Activated T-helper 1 cell treated with Interleukin-2 at 50 U/mL for 16 hours (primary cell): ENCODE data around the gene CHD1.

ENCODE experiments used
- DNase-seq: peaks from one replicate; pipeline ENCODE4 v3.0.0-alpha.2; 2020; ENCODE audit warnings: low read depth

CHD1 gene

GRCh38 chr5:98935206-98935605 is 6.4 kb upstream of the CHD1 start:
- DNase-seq, result no peak

GRCh38 chr5:98934546-98934945 is 5.7 kb upstream of the CHD1 start:
- DNase-seq, result no peak

GRCh38 chr5:98933445-98934072 is 4.8 kb upstream of the CHD1 start:
- no peak for DNase-seq

DNA sequence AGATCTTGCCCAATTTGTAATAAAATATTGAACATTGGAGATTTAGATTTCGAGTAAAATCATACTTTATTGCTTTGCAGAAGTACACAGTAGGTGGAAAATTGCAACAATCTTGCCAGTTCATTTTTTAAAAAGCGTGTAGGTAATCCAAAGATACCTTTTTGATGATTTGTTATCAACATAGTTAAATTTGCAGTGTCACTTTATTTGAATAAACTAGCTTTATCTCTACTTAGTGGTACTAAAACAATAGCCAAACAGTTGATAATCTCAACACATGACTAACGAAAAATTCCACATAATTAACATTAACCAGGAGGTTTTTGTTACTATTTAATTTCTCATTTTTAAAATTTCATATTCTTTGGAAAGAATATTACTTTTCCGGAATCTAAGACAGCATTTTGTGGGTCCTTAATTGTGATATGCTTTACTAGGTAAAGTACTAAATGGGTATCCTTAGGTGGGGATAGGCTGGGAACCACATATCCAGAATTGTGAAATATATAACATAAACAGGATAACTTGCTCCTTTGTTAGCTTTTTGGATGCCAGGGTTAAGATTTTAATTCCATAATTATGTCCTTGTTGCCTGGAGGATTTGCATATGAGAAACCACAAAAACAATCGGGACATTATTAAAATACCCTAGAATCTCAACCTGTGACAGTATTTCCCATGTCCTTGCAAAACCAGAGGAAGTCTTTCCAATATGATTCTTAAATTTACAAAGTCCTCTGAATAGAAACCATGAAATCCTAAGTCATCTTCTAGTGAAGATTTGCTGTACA is 2.4 kb upstream of the CHD1 start:
- DNase-seq, result no peak

GRCh38 chr5:98929710-98930298 is 997 bp upstream of the CHD1 start:
- no peak for DNase-seq

DNA sequence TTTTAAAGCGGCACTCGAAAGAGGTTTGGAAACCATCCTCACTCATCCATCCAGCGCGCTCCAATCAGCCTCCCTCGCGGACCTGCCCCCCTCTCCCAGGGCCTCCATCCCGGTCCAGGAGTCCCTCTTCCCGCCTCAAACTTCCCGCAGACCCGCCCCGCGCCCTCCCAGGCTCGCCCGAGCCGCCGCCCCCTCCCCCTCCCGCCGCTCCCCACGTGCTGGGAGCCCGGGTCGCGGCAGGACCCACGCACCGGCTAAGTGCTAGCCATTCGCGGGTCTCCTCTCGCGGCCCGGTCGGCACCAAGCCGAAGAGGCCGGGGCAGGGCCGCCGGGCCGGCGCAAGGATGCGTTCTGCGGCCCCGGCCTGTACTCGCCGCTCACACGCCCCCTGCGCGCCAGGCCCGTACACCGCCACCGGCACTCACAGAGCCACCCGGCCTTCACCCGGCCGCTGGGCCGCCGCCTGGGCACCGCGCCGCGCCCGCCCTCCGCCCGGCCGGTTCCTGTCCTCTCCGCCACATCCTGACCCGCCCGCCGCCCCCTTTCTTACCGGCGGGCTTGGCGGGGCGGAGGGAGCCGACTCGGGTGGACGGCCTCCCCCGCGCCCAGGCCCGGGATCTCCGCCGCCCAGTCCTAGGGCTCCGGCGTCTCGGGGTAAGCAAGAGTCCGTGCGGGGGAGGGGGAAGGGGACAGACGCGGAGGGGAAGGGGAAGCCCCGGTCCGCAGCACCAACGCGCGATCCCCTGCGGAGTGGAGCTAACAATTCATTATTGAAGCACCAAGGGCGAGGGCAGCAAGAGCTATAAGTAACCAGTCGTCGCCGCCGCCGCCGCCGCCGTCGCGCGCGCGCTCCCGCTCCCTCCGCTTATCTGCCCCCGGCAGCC is 576 bp downstream of the CHD1 start:
- DNase-seq, result peak; percentile 18

DNA sequence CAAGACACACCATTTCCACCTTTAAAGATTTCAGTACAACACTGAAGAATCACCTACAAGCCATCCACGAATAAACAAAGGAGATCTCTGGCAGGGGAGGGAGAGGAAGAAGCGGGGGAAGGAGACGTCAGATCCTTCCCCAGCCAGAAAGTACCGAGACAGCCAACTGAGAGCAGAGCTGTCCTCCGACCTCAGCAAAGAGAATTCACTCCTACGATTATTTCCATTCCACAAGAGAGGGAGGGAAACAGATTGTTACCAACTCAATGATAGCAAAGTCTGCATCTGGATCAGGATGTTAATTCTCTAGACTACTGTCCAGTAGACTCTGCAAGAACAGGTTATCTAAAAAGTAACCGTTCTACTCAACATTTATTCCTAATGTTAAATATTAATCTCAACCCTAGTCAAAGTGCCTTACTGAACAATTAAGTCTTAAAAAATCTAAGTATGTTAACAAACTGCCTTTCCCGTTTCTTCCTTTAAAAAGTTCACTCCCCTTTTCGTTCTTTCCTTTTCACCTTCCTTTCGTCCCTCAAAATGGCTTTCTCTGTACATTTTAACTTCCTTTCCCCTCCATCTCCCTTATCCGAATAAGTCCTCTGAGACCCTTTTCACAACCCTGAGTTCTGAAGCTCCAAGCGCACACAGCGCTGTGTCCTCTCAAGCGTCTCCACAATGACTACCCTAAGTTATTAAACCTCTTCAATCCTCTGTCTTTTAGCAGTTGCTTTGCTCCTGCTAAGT is 1.4 kb downstream of the CHD1 start:
- peak; percentile 35 for DNase-seq

DNA sequence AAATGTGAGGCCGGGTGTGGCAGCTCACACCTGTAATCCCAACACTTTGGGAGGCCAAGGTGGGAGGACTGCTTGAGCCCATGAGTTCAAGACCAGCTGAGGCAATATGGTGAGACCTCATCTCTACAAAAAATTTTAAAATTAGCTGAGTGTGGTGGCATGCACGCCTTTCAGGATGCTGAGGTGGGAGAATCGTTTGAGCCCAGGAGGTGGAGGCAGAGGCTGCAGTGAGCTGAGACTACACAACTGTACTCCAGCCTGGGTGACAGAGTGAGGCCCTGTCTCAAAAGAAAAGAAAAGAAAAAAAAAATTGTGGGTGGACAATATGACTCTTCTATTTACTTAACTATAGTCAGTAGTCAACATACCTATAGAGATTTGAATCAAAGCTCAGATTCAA is 4.8 kb downstream of the CHD1 start:
- no peak for DNase-seq

DNA sequence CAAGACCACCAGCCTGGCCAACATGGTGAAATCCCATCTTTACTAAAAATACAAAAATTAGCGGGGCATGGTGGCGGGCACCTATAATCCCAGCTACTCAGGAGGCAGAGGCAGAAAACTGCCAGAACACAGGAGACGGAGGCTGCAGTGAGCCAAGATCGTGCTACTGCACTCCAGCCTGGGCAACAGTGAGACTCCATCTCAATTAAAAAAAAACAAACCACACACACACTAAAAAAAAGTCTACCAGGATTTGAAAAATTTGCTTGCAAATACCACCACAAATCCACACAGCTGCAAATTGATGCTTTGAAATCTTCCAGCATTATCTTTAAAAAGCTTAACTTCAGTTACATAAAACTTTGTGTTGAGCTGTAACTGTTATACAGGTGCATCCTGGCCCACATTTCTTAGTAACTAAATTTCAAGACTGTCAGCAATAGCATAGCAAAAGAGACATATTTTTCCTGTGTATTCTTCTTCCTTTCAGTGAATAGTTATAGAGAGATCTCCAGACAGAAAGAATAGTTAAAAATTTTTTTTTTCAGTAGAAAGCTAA is 6.8 kb downstream of the CHD1 start:
- DNase-seq, result no peak

GRCh38 chr5:98917433-98917832 is 11.4 kb downstream of the CHD1 start:
- DNase-seq, result no peak

DNA sequence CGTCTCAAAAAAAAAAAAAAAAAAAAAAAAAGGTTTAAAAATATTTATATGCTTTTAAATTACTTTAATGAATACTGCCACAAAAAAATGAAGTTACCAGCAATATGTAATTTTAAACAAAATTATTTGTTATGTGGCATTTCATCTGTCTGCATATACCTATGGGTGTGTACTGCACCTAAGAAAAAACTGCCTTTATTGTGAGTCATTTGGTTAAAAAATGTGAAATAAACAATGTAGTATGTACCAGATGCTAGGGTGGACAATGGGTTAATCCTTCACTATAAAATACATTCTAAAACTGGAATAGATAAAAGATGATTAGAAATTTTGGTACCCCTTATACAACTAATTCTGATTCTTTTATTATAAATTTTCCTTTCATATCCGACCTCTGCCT is 12.3 kb downstream of the CHD1 start:
- DNase-seq, result no peak

DNA sequence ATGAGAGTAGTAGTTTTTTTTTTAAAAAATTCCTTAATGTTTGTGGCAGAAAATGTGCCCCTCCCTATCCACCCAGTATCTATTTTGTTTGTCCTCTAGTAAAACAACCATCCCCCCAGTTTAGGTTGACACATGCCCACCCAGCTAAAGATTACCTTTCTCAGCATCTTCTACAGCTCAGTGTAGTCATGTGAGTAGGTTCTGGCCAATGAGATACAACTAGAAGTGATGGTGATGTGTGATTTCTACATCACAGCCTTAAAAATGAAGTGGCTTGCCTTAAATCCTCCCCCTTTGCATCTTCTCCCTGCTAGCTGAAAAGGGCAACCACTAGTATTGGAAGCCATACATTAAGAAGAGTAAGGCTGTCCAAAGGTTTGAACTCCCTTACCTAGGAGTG is 14.9 kb downstream of the CHD1 start:
- no peak for DNase-seq

DNA sequence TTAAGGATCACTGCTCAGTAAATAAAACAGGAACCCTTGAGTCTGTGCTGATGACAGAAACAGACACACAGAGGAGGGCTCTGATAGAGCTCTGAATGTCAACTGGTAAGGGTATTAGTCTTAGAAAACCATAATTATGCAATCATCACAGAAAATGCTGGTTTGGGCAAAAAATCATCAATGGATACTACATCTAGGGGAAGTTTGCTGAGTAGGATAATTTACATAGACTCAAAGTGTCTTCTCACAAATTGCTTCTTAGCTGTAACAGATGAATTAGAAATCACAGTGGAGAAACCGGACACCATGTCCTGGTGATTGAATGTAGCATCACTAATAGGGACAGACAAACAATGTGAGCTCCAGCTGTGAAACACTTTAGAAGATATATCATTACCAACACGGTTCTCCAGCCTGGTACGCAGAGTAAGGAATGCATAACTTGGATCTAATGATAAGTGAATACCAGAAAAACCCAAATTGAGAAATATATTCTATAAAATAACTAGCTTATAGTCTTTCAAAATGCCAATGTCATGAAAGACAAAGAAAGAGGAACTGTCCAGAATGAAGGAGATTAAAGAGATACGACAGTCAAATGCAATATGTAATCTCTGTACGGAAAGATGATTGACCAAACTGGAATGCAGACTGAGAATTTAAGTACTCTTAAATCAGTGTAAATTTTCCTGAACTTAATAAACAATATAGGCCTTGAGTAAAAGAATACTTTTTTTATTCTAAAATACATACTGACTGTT is 17.3 kb downstream of the CHD1 start:
- no peak for DNase-seq

- DNase-seq, result no peak
Observed at GRCh38 chr5:98909363-98909762, 19.4 kb downstream of the CHD1 start.

DNA sequence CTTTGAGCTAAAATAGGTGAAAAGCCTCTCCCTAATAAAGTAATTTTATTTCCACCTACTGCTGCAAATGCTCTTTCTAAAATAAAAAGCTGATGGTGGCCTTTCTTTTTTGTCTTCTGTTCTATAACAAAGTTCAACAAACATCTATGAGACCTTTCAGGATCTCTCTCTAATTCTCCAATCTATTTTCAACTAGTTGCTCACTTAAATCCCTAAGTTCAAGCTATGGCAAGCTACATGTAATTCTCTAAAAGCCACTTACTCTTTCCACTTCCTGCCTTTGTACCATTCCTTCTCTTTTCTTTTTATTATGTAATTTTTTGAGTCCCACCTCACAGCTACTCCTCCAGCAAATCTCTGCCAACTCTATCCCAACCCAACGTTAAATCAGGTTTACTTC is 20.9 kb downstream of the CHD1 start:
- DNase-seq, result no peak

DNA sequence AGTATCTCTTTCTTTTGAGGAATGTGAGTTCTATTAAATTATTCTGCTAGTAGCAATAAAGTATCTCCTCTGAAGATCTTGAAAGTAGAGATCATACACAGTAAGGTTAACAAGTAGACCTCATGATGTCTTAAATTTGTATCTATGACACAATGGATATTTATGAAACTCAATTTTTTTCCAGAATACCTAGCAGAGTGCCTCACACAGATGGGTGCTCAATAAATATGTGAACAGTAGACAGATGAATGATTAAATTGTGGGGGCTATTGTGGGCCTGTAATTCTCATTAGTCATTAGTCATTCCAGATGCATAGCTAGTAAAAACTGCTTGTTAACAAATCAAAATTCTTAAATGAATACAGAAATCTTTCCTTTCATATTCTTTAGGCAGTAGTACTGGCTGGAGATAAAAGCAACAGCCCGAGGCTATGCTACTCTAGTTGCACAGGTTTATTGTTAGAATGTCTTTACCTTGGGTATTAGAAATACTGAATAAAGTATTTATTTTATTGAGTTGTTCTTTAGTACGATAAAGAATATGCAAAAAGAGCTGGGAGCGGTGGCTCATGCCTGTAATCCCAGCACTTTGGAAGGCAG is 22.0 kb downstream of the CHD1 start:
- no peak for DNase-seq

- no peak for DNase-seq
Observed at GRCh38 chr5:98905857-98906688, 22.7 kb downstream of the CHD1 start.

DNA sequence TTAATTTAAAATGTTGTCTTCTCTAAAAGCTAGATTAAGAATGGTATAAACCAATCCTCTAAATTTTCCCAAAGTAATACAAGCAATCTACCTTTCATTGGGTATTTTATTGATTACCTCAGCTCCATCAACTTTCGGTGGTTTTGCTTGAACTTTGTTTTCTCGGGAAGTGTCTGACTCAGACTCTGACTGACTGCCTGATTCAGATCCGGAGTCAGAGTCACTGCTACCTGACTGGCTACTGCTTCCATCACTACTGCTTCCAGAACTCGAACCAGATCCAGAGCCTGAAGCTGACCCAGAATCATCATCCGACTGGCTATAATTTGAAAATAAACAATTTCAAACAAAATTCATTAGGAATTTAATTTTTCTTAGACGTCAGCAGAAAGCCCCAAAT is 24.0 kb downstream of the CHD1 start:
- no peak for DNase-seq

DNA sequence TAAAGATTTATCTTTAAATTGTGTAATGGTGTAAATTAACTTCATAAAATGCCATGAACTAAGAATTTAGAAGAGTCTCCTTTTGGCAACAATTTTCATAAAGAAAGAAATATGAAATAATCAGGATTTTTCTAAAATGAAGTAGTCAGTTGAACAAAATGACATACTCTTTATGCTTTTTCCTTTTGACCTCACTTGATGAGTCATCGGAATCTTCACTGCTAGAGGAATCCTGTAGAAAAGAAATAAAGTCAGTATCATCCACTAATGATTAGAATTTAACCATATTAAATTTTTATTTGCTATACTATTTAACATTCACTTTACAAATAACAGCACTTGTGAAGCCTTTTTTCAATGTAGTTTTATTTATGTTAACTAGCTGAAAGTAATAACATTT is 26.1 kb downstream of the CHD1 start:
- no peak for DNase-seq
